WTC11 (cell line): ENCODE results near the gene MYO18B.

Experiments used
- CTCF ChIP-seq: fragments of 200-600 bp; IDR thresholded peaks from 2 replicates; pipeline ENCODE4 v1.8.0; 2022; ENCODE audit warnings: antibody characterized with exemption
- ELF4 ChIP-seq: sonication (generic); formaldehyde crosslinking; IDR thresholded peaks from 2 replicates; pipeline ENCODE4 v1.8.1; 2022; ENCODE audit warnings: low read depth, mild to moderate bottlenecking, moderate library complexity, missing genetic modification reagents
- MAX ChIP-seq: sonication (generic); formaldehyde crosslinking; IDR thresholded peaks from 2 replicates; pipeline ENCODE4 v1.8.0; 2022; ENCODE audit warnings: mild to moderate bottlenecking, missing genetic modification reagents
- NR1H2 ChIP-seq: sonication (generic); formaldehyde crosslinking; IDR thresholded peaks from 2 replicates; pipeline ENCODE4 v1.9.0; 2021; ENCODE audit warnings: mild to moderate bottlenecking, moderate library complexity, missing genetic modification reagents
- SMAD3 ChIP-seq: sonication (generic); formaldehyde crosslinking; IDR thresholded peaks from 2 replicates; pipeline ENCODE4 v1.8.0; 2022; ENCODE audit warnings: missing genetic modification reagents, mild to moderate bottlenecking, borderline replicate concordance
- TCF7 ChIP-seq: sonication (generic); formaldehyde crosslinking; IDR thresholded peaks from 2 replicates; pipeline ENCODE4 v1.8.0; 2022; ENCODE audit warnings: mild to moderate bottlenecking, low read depth, missing genetic modification reagents, moderate library complexity
- USF2 ChIP-seq: sonication (generic); formaldehyde crosslinking; IDR thresholded peaks from 2 replicates; pipeline ENCODE4 v1.8.1; 2023; ENCODE audit warnings: mild to moderate bottlenecking, missing genetic modification reagents, moderate library complexity
- ZBTB21 ChIP-seq: sonication (generic); formaldehyde crosslinking; IDR thresholded peaks from 2 replicates; pipeline ENCODE4 v1.8.1; 2023; ENCODE audit warnings: mild to moderate bottlenecking, missing genetic modification reagents, borderline replicate concordance
- ZNF121 ChIP-seq: sonication (generic); formaldehyde crosslinking; IDR thresholded peaks from 2 replicates; pipeline ENCODE4 v1.8.0; 2023; ENCODE audit warnings: missing genetic modification reagents

GRCh38 chr22:26021516-26021915, 279.5 kb downstream of the MYO18B start:
- TF ChIP-seq CTCF = no peak
- TF ChIP-seq TCF7 (CRISPR knock-in tag) = no peak
- TF ChIP-seq SMAD3 = no peak
- TF ChIP-seq NR1H2 (CRISPR knock-in tag) = no peak
- TF ChIP-seq ZBTB21 (CRISPR knock-in tag) = no peak
- TF ChIP-seq ELF4 = no peak
- TF ChIP-seq MAX (CRISPR knock-in tag) = no peak
- TF ChIP-seq USF2 (CRISPR knock-in tag) = no peak
- TF ChIP-seq ZNF121 (CRISPR knock-in tag) = no peak
